Measurements from ENCODE around the gene ALOX5. TPM values are rescaled to one million over a fixed set of nuclear protein-coding genes. Genes with fewer than 3 reads are reported as not detected.

The ALOX5 gene
- polyA plus RNA-seq, 1 of the 3 experiments (the other 2 are of a cell fraction) = not detected

DNA sequence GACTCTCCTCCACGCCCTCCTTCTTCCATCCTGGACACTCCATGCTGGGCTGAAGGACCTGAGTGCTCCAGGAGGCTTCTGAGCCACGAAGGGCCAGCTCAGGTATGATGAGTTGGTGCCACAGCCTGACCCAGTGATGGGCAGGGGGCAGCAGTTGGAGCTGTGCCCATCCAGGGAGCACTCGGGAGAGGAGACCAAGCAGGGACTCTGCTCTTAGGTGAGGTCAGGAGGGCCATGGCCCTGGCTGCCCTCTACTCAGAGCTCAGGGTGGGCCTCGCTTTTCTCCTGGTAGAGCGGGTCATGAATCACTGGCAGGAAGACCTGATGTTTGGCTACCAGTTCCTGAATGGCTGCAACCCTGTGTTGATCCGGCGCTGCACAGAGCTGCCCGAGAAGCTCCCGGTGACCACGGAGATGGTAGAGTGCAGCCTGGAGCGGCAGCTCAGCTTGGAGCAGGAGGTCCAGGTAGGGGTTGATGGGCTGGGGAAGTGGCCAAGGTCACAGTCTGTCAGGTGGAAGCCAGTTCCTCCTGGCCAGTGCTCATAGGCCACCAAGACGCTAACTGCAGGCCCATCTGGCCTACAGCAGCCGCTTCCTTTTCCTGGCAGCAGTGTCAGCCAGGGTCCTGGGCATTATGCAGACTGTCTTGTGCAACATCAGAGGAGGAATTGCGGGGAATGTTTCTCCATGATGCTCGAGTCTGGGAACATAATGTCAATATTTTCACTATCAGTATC, 50.8 kb downstream of the ALOX5 start:
- Histone ChIP-seq H3K79me2 (ENCODE audit: insufficient read depth) (no peaks in the 10 kb centered on the region), H3K9me2 (no peaks in the 10 kb centered on the region), H3K27ac (ENCODE audit: low read depth in 2 of 2, low read length in 1 of 2) (no peak overlapping the region), H3K4me1 (ENCODE audit: control insufficient read depth in 1 of 2, insufficient read depth in 2 of 2, low read depth in 1 of 2, low read length in 1 of 2) (peaks cover 0 to 4% of the 10 kb centered on the region in 2 experiments; a peak in 1 of 4 replicates), H3F3A (replicated peaks; ENCODE audit: insufficient read depth) (no peaks in the 10 kb centered on the region), H3K4me2 (no peak overlapping the region), H3K9me3 (no peaks in the 10 kb centered on the region), H3K4me3 (ENCODE audit: low read depth in 2 of 2, low read length in 1 of 2) (no peak overlapping the region), H2AFZ (ENCODE audit: low read depth) (no peak overlapping the region), H4K20me1 (ENCODE audit: insufficient read depth) (no peaks in the 10 kb centered on the region), H3K36me3 (replicated peaks in 1 of 2; ENCODE audit: control insufficient read depth in 1 of 2, insufficient read depth in 2 of 2, low read length in 1 of 2) (no peaks in the 10 kb centered on the region), H3K27me3 (ENCODE audit: insufficient read depth) (peaks cover 24% of the 10 kb centered on the region), H3K9ac (no peak overlapping the region)
- TF ChIP-seq RCOR1 (IDR thresholded peaks at IDR 0.05; ENCODE audit: low read length) (no peak), POLR2AphosphoS5 (IDR thresholded peaks at IDR 0.05; ENCODE audit: low read depth, low read length) (no peak), ELF1 (IDR thresholded peaks at IDR 0.05) (no peak), FOXJ3 (CRISPR knock-in tag; IDR thresholded peaks at IDR 0.05) (no peak), TEAD4 (IDR thresholded peaks at IDR 0.05; ENCODE audit: borderline replicate concordance, insufficient read depth) (no peak), GABPA (IDR thresholded peaks at IDR 0.05; ENCODE audit: low read depth) (no peak)
- TF ChIP-seq, protein P1, sequence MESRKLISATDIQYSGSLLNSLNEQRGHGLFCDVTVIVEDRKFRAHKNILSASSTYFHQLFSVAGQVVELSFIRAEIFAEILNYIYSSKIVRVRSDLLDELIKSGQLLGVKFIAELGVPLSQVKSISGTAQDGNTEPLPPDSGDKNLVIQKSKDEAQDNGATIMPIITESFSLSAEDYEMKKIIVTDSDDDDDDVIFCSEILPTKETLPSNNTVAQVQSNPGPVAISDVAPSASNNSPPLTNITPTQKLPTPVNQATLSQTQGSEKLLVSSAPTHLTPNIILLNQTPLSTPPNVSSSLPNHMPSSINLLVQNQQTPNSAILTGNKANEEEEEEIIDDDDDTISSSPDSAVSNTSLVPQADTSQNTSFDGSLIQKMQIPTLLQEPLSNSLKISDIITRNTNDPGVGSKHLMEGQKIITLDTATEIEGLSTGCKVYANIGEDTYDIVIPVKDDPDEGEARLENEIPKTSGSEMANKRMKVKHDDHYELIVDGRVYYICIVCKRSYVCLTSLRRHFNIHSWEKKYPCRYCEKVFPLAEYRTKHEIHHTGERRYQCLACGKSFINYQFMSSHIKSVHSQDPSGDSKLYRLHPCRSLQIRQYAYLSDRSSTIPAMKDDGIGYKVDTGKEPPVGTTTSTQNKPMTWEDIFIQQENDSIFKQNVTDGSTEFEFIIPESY (IDR thresholded peaks at IDR 0.05; ENCODE audit: borderline replicate concordance, low read depth) = no peak
- TF ChIP-seq, protein P2, sequence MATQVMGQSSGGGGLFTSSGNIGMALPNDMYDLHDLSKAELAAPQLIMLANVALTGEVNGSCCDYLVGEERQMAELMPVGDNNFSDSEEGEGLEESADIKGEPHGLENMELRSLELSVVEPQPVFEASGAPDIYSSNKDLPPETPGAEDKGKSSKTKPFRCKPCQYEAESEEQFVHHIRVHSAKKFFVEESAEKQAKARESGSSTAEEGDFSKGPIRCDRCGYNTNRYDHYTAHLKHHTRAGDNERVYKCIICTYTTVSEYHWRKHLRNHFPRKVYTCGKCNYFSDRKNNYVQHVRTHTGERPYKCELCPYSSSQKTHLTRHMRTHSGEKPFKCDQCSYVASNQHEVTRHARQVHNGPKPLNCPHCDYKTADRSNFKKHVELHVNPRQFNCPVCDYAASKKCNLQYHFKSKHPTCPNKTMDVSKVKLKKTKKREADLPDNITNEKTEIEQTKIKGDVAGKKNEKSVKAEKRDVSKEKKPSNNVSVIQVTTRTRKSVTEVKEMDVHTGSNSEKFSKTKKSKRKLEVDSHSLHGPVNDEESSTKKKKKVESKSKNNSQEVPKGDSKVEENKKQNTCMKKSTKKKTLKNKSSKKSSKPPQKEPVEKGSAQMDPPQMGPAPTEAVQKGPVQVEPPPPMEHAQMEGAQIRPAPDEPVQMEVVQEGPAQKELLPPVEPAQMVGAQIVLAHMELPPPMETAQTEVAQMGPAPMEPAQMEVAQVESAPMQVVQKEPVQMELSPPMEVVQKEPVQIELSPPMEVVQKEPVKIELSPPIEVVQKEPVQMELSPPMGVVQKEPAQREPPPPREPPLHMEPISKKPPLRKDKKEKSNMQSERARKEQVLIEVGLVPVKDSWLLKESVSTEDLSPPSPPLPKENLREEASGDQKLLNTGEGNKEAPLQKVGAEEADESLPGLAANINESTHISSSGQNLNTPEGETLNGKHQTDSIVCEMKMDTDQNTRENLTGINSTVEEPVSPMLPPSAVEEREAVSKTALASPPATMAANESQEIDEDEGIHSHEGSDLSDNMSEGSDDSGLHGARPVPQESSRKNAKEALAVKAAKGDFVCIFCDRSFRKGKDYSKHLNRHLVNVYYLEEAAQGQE (IDR thresholded peaks at IDR 0.05; ENCODE audit: low read depth, low read length) = no peak
- no peak for DNase-seq
- CTCF ChIA-PET = interaction anchor here (0.5 to 1.5 kb wide), 3 partner anchors 20 to 169 kb away, joined by 3 to 5 read pairs (median 3); no protein-coding TSS in a partner anchor
- 56% methylated on average over 7 of the region's 15 CpGs for WGBS (ENCODE audit: low lambda C conversion rate)
- POLR2A ChIA-PET = no interaction called here

All from SK-N-SH (cell line).